CD4-positive, alpha-beta memory T cell (primary cell): ENCODE results near the gene CTNND2. TPM values are rescaled to one million over a fixed set of nuclear protein-coding genes. Genes with fewer than 3 reads are reported as not detected.

ENCODE experiments used
- CTCF ChIA-PET: fragments of 350-600 bp; sonication (Branson Sonifier 250); formaldehyde crosslinking; loops from one replicate; lab custom pipeline; 2021; ENCODE audit warnings: inconsistent platforms; ENCODE audit not compliant: partially characterized antibody; lab: Charles Lee
- POLR2A ChIA-PET: fragments of 350-600 bp; sonication (Branson Sonifier 250); formaldehyde crosslinking; loops from one replicate; lab custom pipeline; 2021; ENCODE audit not compliant: partially characterized antibody; lab: Charles Lee
- DNase-seq, 5 donors: peaks; one replicate each; pipeline versions ENCODE4 v3.0.0 to v3.0.0-alpha.2; 2020 to 2022; ENCODE audit warnings: mixed read lengths in 1 of 5
- H3K27ac ChIP-seq: one replicate; pipeline ENCODE4 v1.7.0; 2013; ENCODE audit warnings: low read depth, low read length
- H3K27me3 ChIP-seq: 2 replicates; pipeline ENCODE4 v1.7.0; 2013; ENCODE audit warnings: mild to moderate bottlenecking, low read length, moderate library complexity; ENCODE audit not compliant: insufficient read depth
- H3K36me3 ChIP-seq: 2 replicates; pipeline ENCODE4 v1.7.0; 2013; ENCODE audit warnings: mild to moderate bottlenecking, low read length, moderate library complexity; ENCODE audit not compliant: insufficient read depth
- H3K4me1 ChIP-seq: 2 replicates; pipeline ENCODE4 v1.7.0; 2013; ENCODE audit warnings: mild to moderate bottlenecking, low read length, moderate library complexity; ENCODE audit not compliant: insufficient read depth
- H3K4me3 ChIP-seq, 2 donors: one replicate each; pipeline ENCODE4 v1.7.0; 2013; ENCODE audit warnings: low read length in 2 of 2, mild to moderate bottlenecking in 1 of 2
- H3K9me3 ChIP-seq, 2 donors: one replicate each; pipeline ENCODE4 v1.7.0; 2013; ENCODE audit warnings: low read length in 2 of 2, control low read depth in 1 of 2; ENCODE audit not compliant: control insufficient read depth in 1 of 2
- H3K27ac Mint-ChIP-seq, 7 donors: one replicate each; pipeline ENCODE4 v1.8.0; 2020 to 2021; ENCODE audit warnings: mixed read lengths in 7 of 7, mild to moderate bottlenecking in 6 of 7, inconsistent platforms in 3 of 7, moderate library complexity in 3 of 7
- H3K27me3 Mint-ChIP-seq, 2 donors: one replicate each; pipeline ENCODE4 v1.8.0; 2020 to 2021; ENCODE audit warnings: mixed read lengths in 2 of 2
- H3K36me3 Mint-ChIP-seq, 2 donors: one replicate each; pipeline ENCODE4 v1.8.0; 2020 to 2021; ENCODE audit warnings: mixed read lengths in 2 of 2, inconsistent platforms in 1 of 2, mild to moderate bottlenecking in 1 of 2
- H3K4me1 Mint-ChIP-seq, 4 donors: one replicate each; pipeline ENCODE4 v1.8.0; 2020 to 2021; ENCODE audit warnings: mixed read lengths in 4 of 4, mild to moderate bottlenecking in 1 of 4
- H3K4me3 Mint-ChIP-seq, 8 donors: one replicate each; pipeline ENCODE4 v1.8.0; 2020 to 2021; ENCODE audit warnings: mixed read lengths in 8 of 8, mild to moderate bottlenecking in 7 of 8, moderate library complexity in 6 of 8, inconsistent platforms in 3 of 8
- H3K9me3 Mint-ChIP-seq, 8 donors: one replicate each; pipeline ENCODE4 v1.8.0; 2020 to 2021; ENCODE audit warnings: mixed read lengths in 8 of 8, mild to moderate bottlenecking in 5 of 8, inconsistent platforms in 3 of 8, moderate library complexity in 1 of 8
- intact Hi-C: fragments of 100-400 bp; cut with micrococcal nuclease; formaldehyde crosslinking; loops from one replicate; pipeline ENCODE4 v1.15.1; 2023
- polyA plus RNA-seq, 2 donors: library from polyadenylated mRNA; unstranded; fragments of 300-500 nt; fragmentation: Illumina TruSeq; gene quantifications; one replicate each; pipeline ENCODE4 v1.2.3, GENCODE V29; 2021
- total RNA-seq, 2 experiments: library from RNA; stranded (reverse); gene quantifications; one replicate each; pipeline ENCODE4 v1.2.3, GENCODE V29; 2021

The CTNND2 gene
- total and polyA plus RNA-seq, 4 experiments from 2014 or later = 0.65 TPM; not detected in 3

DNA sequence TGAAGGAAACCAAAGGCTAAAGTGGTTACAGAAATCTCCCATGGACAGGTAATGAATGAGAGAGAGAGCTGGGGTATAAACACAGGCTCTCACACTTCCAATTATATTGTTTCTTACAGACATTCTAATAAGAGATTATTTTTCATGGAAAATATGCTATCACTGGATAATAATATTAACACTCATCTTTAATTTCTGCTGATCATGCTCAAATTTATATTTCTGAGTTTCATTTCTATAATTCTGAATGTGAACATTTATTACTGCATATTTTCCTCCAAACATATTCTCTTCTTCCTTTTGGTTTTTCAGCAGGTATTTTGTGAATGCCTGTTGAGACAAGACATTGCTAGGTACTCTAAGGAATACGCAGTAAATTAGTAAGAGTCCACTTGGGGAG is 733.0 kb downstream of the CTNND2 start:
- DNase-seq = no peak
- Histone ChIP-seq H3K4me1 (no peaks in the 10 kb centered on the region), H3K36me3 (no peaks in the 10 kb centered on the region), H3K27me3 (no peaks in the 10 kb centered on the region), H3K9me3 (no peaks in the 10 kb centered on the region), H3K4me3 (no peak overlapping the region), H3K27ac (no peak overlapping the region)
- no peak overlapping the region for H3K4me3 Mint-ChIP-seq
- ChIA-PET POLR2A (no interaction called here), CTCF (no interaction called here)
- H3K27me3 Mint-ChIP-seq = peaks cover 3 to 4% of the 10 kb centered on the region in 2 donors
- H3K4me1 Mint-ChIP-seq = peaks cover 4 to 7% (median 5%) of the 10 kb centered on the region in 4 donors
- intact Hi-C loops = no loop called here
- H3K9me3 Mint-ChIP-seq = peaks cover 0 to 2% (median 0%) of the 10 kb centered on the region in 8 donors
- H3K36me3 Mint-ChIP-seq = no peaks in the 10 kb centered on the region
- no peak overlapping the region for H3K27ac Mint-ChIP-seq

- intact Hi-C loops = no loop called here
- Histone ChIP-seq H3K27ac (no peak overlapping the region), H3K4me1 (no peaks in the 10 kb centered on the region), H3K9me3 (no peaks in the 10 kb centered on the region), H3K27me3 (no peaks in the 10 kb centered on the region), H3K36me3 (no peaks in the 10 kb centered on the region), H3K4me3 (no peak overlapping the region)
- Mint-ChIP-seq H3K27ac (no peak overlapping the region), H3K4me1 (no peaks in the 10 kb centered on the region), H3K36me3 (no peaks in the 10 kb centered on the region), H3K9me3 (peaks cover 0 to 4% (median 0%) of the 10 kb centered on the region in 8 donors), H3K4me3 (no peak overlapping the region), H3K27me3 (peaks cover 5% of the 10 kb centered on the region in 2 donors)
- ChIA-PET CTCF (no interaction called here), POLR2A (no interaction called here)
- DNase-seq = no peak
These were observed 737.3 kb downstream of the CTNND2 start for GRCh38 chr5:11166923-11167322.

GRCh38 chr5:11164531-11165294 is 739.5 kb downstream of the CTNND2 start:
- no peaks in the 10 kb centered on the region for H3K4me1 Mint-ChIP-seq
- ChIA-PET CTCF (no interaction called here), POLR2A (no interaction called here)
- H3K27me3 Mint-ChIP-seq = peaks cover 2 to 4% of the 10 kb centered on the region in 2 donors
- no peak overlapping the region for H3K27ac Mint-ChIP-seq
- H3K27ac ChIP-seq = no peak overlapping the region
- H3K36me3 Mint-ChIP-seq = no peaks in the 10 kb centered on the region
- H3K9me3 Mint-ChIP-seq = peaks cover 0 to 3% (median 0%) of the 10 kb centered on the region in 8 donors
- no peak for DNase-seq
- no peaks in the 10 kb centered on the region for H3K36me3 ChIP-seq
- intact Hi-C loops = no loop called here
- H3K9me3 ChIP-seq = no peaks in the 10 kb centered on the region
- no peaks in the 10 kb centered on the region for H3K27me3 ChIP-seq
- no peak overlapping the region for H3K4me3 Mint-ChIP-seq
- H3K4me1 ChIP-seq = no peaks in the 10 kb centered on the region
- H3K4me3 ChIP-seq = no peak overlapping the region

DNA sequence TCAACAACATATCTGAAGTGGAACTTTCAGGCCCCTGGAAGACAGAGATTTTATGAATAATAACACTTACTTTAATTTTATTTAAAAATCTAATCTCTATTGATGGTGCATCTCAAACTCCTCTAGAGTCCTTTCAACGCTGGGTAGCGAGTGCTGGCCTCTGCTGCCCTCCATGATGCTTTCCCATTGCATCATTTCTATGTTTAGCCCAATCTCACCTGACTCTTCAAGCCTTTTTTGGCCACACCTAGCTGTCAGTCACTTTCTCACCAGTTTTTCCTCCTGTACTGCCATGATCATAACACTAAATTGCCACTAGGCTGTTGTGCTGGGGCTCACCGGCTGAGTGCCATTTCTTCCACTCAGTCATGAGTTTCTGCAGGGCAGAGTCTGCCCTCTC is 747.1 kb downstream of the CTNND2 start:
- H3K36me3 ChIP-seq = no peaks in the 10 kb centered on the region
- H3K27me3 Mint-ChIP-seq = peaks cover 0 to 1% of the 10 kb centered on the region in 2 donors
- ChIA-PET POLR2A (no interaction called here), CTCF (no interaction called here)
- intact Hi-C loops = no loop called here
- no peak overlapping the region for H3K27ac ChIP-seq
- no peak for DNase-seq
- no peak overlapping the region for H3K27ac Mint-ChIP-seq
- H3K36me3 Mint-ChIP-seq = no peaks in the 10 kb centered on the region
- H3K4me1 Mint-ChIP-seq = peaks cover 0 to 1% (median 0%) of the 10 kb centered on the region in 4 donors
- no peak overlapping the region for H3K4me3 ChIP-seq
- H3K9me3 Mint-ChIP-seq = no peaks in the 10 kb centered on the region
- no peaks in the 10 kb centered on the region for H3K4me1 ChIP-seq
- no peaks in the 10 kb centered on the region for H3K9me3 ChIP-seq
- H3K27me3 ChIP-seq = no peaks in the 10 kb centered on the region
- no peak overlapping the region for H3K4me3 Mint-ChIP-seq

DNA sequence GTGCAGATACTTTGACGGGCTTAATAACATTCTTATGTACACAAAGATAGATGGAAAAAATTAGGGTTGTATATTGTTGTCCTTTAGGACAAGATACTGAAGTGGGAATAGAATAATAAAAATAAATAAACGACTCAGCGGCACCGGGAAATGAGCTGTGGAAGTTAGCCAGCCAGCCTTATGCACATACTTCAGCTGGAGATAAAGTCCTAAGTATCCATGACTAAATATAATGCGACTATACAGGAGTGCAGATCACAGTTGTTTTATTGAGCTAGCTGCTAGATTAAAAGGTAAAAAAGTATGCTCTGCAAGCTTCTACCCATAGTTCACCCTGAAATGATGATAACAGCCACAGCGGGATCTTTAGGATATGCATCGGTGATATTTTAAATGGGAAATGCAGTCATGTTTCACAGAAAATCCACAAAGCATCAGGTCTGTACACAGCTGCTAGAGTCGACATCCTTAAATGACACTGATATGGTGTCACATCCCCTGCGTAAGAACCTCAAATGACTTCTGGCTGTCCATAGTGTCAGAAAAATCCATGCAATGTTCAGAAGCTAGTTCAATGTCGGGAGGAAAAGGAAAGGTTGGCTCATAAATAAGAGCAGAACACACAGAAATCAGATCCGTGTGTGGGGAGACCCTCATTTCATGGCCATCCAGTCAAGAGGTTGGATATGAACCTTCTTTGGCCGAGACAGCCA is 750.4 kb downstream of the CTNND2 start:
- no peaks in the 10 kb centered on the region for H3K9me3 ChIP-seq
- CTCF ChIA-PET = no interaction called here
- intact Hi-C loops = no loop called here
- no peaks in the 10 kb centered on the region for H3K27me3 ChIP-seq
- no peak overlapping the region for H3K27ac Mint-ChIP-seq
- no peak overlapping the region for H3K4me3 ChIP-seq
- no peaks in the 10 kb centered on the region for H3K36me3 ChIP-seq
- H3K27ac ChIP-seq = no peak overlapping the region
- peaks cover 0 to 1% (median 0%) of the 10 kb centered on the region in 4 donors for H3K4me1 Mint-ChIP-seq
- H3K36me3 Mint-ChIP-seq = no peaks in the 10 kb centered on the region
- no peaks in the 10 kb centered on the region for H3K9me3 Mint-ChIP-seq
- DNase-seq = no peak
- no peak overlapping the region for H3K4me3 Mint-ChIP-seq
- H3K27me3 Mint-ChIP-seq = peaks cover 0 to 1% of the 10 kb centered on the region in 2 donors
- H3K4me1 ChIP-seq = no peaks in the 10 kb centered on the region
- POLR2A ChIA-PET = no interaction called here

DNA sequence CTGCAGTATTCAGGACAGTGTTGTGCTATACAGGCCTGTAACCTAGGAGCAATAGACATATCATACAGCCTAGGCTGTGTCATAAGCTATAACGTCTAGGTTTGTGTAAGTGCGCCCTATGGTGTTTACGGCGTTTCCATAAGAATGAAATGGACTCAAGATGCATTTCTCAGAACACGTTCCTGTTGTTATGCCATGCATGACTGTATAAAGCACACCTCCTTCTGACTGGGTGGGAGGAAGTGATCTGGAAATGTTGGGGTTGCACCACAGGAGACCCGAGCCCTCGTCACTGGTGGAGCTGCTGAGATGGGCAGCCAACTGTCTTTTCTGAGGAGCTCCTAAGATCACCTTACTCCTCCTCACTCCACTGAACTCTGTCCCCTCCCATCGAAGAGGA is 751.9 kb downstream of the CTNND2 start:
- H3K4me1 ChIP-seq = no peaks in the 10 kb centered on the region
- ChIA-PET POLR2A (no interaction called here), CTCF (no interaction called here)
- no peak for DNase-seq
- peaks cover 0 to 1% of the 10 kb centered on the region in 2 donors for H3K27me3 Mint-ChIP-seq
- H3K27ac Mint-ChIP-seq = no peak overlapping the region
- H3K4me1 Mint-ChIP-seq = peaks cover 0 to 1% (median 0%) of the 10 kb centered on the region in 4 donors
- H3K9me3 ChIP-seq = no peaks in the 10 kb centered on the region
- H3K27me3 ChIP-seq = no peaks in the 10 kb centered on the region
- H3K9me3 Mint-ChIP-seq = no peaks in the 10 kb centered on the region
- intact Hi-C loops = no loop called here
- no peak overlapping the region for H3K4me3 Mint-ChIP-seq
- H3K36me3 ChIP-seq = no peaks in the 10 kb centered on the region
- no peak overlapping the region for H3K27ac ChIP-seq
- H3K36me3 Mint-ChIP-seq = no peaks in the 10 kb centered on the region
- no peak overlapping the region for H3K4me3 ChIP-seq

DNA sequence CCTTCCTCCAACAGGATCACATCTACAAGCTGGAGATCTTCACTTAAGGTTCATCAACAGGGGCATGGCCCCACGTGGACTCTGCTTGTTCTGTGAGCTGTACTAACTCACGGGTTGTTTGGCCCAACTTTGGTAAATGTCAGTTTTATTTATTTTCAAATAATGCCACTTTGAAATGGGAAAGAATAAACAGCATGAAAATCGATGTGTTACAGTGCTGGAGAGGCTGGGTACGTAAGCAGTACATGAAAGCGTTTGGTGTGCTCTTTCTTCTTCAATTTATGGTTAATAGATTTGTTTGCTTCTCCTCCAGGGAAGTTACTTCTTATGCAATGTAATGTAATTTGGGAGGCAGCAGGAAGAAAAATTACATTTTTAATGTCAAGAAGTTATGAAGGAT is 753.3 kb downstream of the CTNND2 start:
- Mint-ChIP-seq H3K9me3 (no peaks in the 10 kb centered on the region), H3K36me3 (no peaks in the 10 kb centered on the region), H3K4me1 (no peaks in the 10 kb centered on the region), H3K27ac (no peak overlapping the region), H3K27me3 (no peaks in the 10 kb centered on the region), H3K4me3 (no peak overlapping the region)
- DNase-seq = no peak
- ChIA-PET CTCF (no interaction called here), POLR2A (no interaction called here)
- intact Hi-C loops = no loop called here
- Histone ChIP-seq H3K27ac (no peak overlapping the region), H3K4me1 (no peaks in the 10 kb centered on the region), H3K36me3 (no peaks in the 10 kb centered on the region), H3K4me3 (no peak overlapping the region), H3K9me3 (no peaks in the 10 kb centered on the region), H3K27me3 (no peaks in the 10 kb centered on the region)
